Trophoblast cell (in vitro differentiated cells and primary cell): ENCODE results near the gene MSANTD2.
"Not testable (repeated sequence)": the region's sequence is repeated elsewhere in the genome, so short reads cannot be mapped to it uniquely, and the experiment has no call there.

ENCODE experiments used
- DNase-seq, 2 donors: peaks; one replicate each; pipeline ENCODE4 v3.0.0-alpha.2; 2016
- H2AFZ ChIP-seq: 2 replicates; pipeline ENCODE4 v1.6.1; 2013; ENCODE audit warnings: low read length, moderate library complexity, mild to moderate bottlenecking; ENCODE audit not compliant: insufficient read depth, poor library complexity
- H2AK5ac ChIP-seq: 2 replicates; pipeline ENCODE4 v1.6.1; 2013; ENCODE audit warnings: mild to moderate bottlenecking, low read length
- H2BK120ac ChIP-seq: 2 replicates; pipeline ENCODE4 v1.6.1; 2013; ENCODE audit warnings: low read length, mild to moderate bottlenecking, moderate library complexity; ENCODE audit not compliant: insufficient read depth, poor library complexity
- H2BK12ac ChIP-seq: 2 replicates; pipeline ENCODE4 v1.6.1; 2013; ENCODE audit warnings: mild to moderate bottlenecking, low read length, moderate library complexity
- H2BK5ac ChIP-seq: 2 replicates; pipeline ENCODE4 v1.6.1; 2013; ENCODE audit warnings: low read length, low read depth, moderate library complexity, mild to moderate bottlenecking; ENCODE audit not compliant: poor library complexity
- H3K14ac ChIP-seq: 2 replicates; pipeline ENCODE4 v1.6.1; 2013; ENCODE audit warnings: mild to moderate bottlenecking, low read length
- H3K18ac ChIP-seq: 2 replicates; pipeline ENCODE4 v1.6.1; 2013; ENCODE audit warnings: mild to moderate bottlenecking, low read length
- H3K23ac ChIP-seq: 2 replicates; pipeline ENCODE4 v1.6.1; 2013; ENCODE audit warnings: low read length
- H3K27ac ChIP-seq: 2 replicates; pipeline ENCODE4 v1.5.1; 2013; ENCODE audit warnings: low read depth, mild to moderate bottlenecking, inconsistent platforms, low read length, moderate library complexity
- H3K27me3 ChIP-seq: 2 replicates; pipeline ENCODE4 v1.6.1; 2013; ENCODE audit warnings: inconsistent platforms, mild to moderate bottlenecking, low read length, moderate library complexity; ENCODE audit not compliant: insufficient read depth
- H3K36me3 ChIP-seq, 2 experiments: 1 replicate in 1 of 2; 2 replicates in 1 of 2; pipeline ENCODE4 v1.6.1; 2013; ENCODE audit warnings: low read length in 2 of 2, mild to moderate bottlenecking in 2 of 2, moderate library complexity in 1 of 2; ENCODE audit not compliant: insufficient read depth in 2 of 2, control insufficient read depth in 1 of 2
- H3K4ac ChIP-seq: 2 replicates; pipeline ENCODE4 v1.6.1; 2013; ENCODE audit warnings: low read depth, mild to moderate bottlenecking, low read length, moderate library complexity
- H3K4me1 ChIP-seq, 2 experiments: 1 replicate in 1 of 2; 2 replicates in 1 of 2; pipeline ENCODE4 v1.6.1; 2013; ENCODE audit warnings: low read length in 2 of 2, mild to moderate bottlenecking in 2 of 2, moderate library complexity in 1 of 2; ENCODE audit not compliant: insufficient read depth in 2 of 2, control insufficient read depth in 1 of 2
- H3K4me2 ChIP-seq: 2 replicates; pipeline ENCODE4 v1.6.1; 2013; ENCODE audit warnings: inconsistent platforms, mild to moderate bottlenecking, low read length, moderate library complexity
- H3K4me3 ChIP-seq: 2 replicates; pipeline ENCODE4 v1.5.1; 2013; ENCODE audit warnings: mild to moderate bottlenecking, low read depth, low read length, inconsistent platforms
- H3K79me1 ChIP-seq: one replicate; pipeline ENCODE4 v1.6.1; 2013; ENCODE audit warnings: low read length
- H3K79me2 ChIP-seq: 2 replicates; pipeline ENCODE4 v1.6.1; 2013; ENCODE audit warnings: low read length, mild to moderate bottlenecking; ENCODE audit not compliant: control insufficient read depth, insufficient read depth, poor library complexity
- H3K9ac ChIP-seq: 2 replicates; pipeline ENCODE4 v1.6.1; 2013; ENCODE audit warnings: mild to moderate bottlenecking, low read length
- H3K9me3 ChIP-seq: 2 replicates; pipeline ENCODE4 v1.6.1; 2013; ENCODE audit warnings: low read depth, mild to moderate bottlenecking, control low read depth, inconsistent platforms, low read length; ENCODE audit not compliant: insufficient read depth
- H4K12ac ChIP-seq: 2 replicates; pipeline ENCODE4 v1.6.1; 2013; ENCODE audit warnings: low read depth, mild to moderate bottlenecking, low read length, moderate library complexity
- H4K8ac ChIP-seq: 2 replicates; pipeline ENCODE4 v1.6.1; 2013; ENCODE audit warnings: low read depth, mild to moderate bottlenecking, low read length, moderate library complexity
- H4K91ac ChIP-seq: one replicate; pipeline ENCODE4 v1.6.1; 2013; ENCODE audit warnings: low read depth, mild to moderate bottlenecking, low read length, moderate library complexity
- WGBS: extraction: QIAGEN DNeasy Blood & Tissue Kit; methylation state at CpG from one replicate; pipeline ENCODE4 v1.1.7; 2013; ENCODE audit warnings: missing lambda C conversion rate; ENCODE audit not compliant: insufficient read length, insufficient coverage; ENCODE audit errors: extremely low coverage; 5-methylcytosine and 5-hydroxymethylcytosine counted together

Gene MSANTD2

DNA sequence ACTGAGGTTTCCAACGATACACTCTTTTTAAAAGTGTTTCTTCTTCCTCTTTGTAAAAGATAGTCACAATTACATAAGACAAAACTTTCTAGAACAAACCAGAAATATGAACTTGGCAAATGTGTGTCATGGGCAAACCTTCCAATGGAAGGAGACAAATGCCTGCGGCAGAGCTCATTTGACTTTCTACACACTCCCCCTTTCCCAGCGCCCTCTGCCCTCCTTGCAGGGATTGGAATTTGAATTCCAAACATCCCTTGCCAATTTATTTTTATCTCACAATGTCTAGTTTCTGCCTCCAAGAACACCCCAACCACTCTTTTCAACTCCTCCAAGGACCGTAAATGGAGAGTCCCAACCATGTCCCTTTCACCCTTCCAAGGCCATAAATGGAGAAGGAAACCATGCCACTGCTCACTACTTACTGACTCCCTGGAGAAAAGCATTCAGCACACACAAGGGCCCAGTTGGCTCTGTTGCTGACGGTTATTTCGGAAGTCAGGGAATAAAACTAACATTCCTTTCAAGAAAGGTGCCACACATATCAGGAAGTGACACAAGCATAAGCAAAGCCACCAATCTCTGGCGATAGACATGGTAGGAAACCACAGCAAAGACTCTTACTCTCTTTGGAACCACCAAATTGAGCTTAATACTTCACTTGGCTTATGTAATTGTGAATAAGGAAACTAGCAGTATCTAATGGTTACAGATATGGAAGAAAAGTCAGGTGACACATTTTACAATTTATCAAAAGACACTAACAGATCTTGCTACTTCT is 23.2 kb downstream of the MSANTD2 start:
- Histone ChIP-seq H3K14ac (no peak overlapping the region), H3K27me3 (no peaks in the 10 kb centered on the region), H2BK5ac (no peak overlapping the region), H3K9ac (no peak overlapping the region), H3K4me2 (no peak overlapping the region), H3K4ac (no peak overlapping the region), H2AFZ (no peak overlapping the region), H3K79me2 (no peaks in the 10 kb centered on the region), H4K91ac (no peak overlapping the region), H2AK5ac (no peak overlapping the region), H3K23ac (no peak overlapping the region), H3K4me3 (no peak overlapping the region), H3K36me3 (peaks cover 2 to 4% of the 10 kb centered on the region in 2 experiments), H3K27ac (no peak overlapping the region), H4K8ac (no peak overlapping the region), H3K79me1 (no peaks in the 10 kb centered on the region), H3K18ac (no peak overlapping the region), H3K9me3 (no peaks in the 10 kb centered on the region), H3K4me1 (peaks cover 0 to 2% of the 10 kb centered on the region in 2 experiments), H4K12ac (no peak overlapping the region), H2BK120ac (no peak overlapping the region), H2BK12ac (no peak overlapping the region)
- no CpG with 5 or more reads among the region's 7 CpGs for WGBS
- DNase-seq, result peak; percentile 69 to 83

DNA sequence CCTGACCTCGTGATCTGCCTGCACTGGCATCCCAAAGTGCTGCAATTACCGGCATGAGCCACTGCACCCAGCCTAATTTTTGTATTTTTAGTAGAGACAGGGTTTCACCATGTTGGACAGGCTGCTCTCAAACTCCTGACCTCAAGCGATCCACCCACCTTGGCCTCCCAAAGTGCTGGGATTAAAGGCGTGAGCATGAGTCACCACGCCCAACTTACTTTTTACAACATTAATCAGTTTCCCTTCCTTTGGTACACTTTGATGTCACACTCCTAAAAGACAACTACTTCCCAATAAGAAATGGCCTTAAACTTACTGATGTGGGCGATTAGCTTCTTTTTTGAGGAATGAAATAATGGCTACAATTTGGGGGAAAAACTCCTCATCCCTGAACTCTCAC is 29.2 kb downstream of the MSANTD2 start:
- H3K9ac ChIP-seq, result not testable (repeated sequence)
- H3K27ac ChIP-seq, result peak overlapping the region; percentile 80
- WGBS, result no CpG with 5 or more reads among the region's 6 CpGs

DNA sequence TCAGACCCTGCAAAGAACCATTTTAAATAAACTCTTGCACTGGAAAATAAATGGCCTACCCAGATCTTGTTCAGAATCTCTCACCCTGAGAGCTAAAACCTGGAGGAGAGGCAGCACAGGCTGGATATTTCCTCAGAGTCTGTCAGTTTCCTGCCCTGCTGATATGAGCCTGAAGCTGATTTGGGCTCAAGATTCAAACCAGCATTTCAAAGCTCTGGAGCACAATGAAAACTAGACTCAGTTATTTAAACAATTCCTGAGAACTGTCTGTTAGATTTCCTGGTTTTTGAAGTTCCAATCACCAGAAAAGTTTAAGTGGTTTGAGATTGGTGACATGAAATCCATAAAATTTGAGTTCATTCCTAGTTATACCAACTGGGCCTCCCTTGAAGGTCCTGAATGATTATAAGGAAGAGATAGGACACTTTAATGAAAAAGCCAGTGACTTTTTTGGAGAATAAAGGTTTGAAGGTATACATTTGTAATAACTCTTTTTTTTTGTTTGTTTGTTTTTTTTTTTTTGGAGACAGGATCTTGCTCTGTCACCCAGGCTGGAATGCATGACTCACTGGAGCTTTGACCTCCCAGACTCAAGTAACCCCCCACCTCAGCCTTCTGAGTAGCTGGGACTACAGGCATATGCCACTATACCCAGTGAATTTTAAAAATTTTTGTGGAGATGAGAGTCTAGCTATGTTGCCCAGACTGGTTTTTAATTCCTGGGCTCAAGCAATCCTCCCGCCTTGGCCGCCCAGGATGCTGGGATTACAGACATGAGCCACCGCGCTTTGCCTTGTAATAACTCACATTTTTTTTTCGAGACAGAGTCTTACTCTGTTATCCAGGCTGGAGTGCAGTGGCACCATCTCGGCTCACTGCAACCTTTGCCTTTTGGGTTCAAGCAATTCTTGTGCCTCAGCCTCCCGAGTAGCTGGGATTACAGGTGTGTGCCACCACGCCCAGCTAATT is 30.1 kb downstream of the MSANTD2 start:
- H4K91ac ChIP-seq, result peak overlapping the region; percentile 45
- no peak overlapping the region for H3K14ac ChIP-seq
- no peak overlapping the region for H2BK120ac ChIP-seq
- H2BK5ac ChIP-seq, result peak overlapping the region; percentile 52
- no peak overlapping the region for H3K9ac ChIP-seq
- H2BK12ac ChIP-seq, result no peak overlapping the region
- peaks cover 6 to 8% of the 10 kb centered on the region in 2 experiments for H3K4me1 ChIP-seq
- no peak overlapping the region for H3K4me3 ChIP-seq
- H3K27me3 ChIP-seq, result no peaks in the 10 kb centered on the region
- no peak overlapping the region for H4K12ac ChIP-seq
- H2AFZ ChIP-seq, result no peak overlapping the region
- peaks cover 7% of the 10 kb centered on the region for H3K79me1 ChIP-seq
- peak overlapping the region; percentile 6 for H3K4me2 ChIP-seq
- no peaks in the 10 kb centered on the region for H3K79me2 ChIP-seq
- H3K27ac ChIP-seq, result peak overlapping the region; percentile 90
- H3K18ac ChIP-seq, result no peak overlapping the region
- H2AK5ac ChIP-seq, result no peak overlapping the region
- peak; percentile 92 to 97 for DNase-seq
- H3K36me3 ChIP-seq, result peaks cover 1 to 8% of the 10 kb centered on the region in 2 experiments
- H3K23ac ChIP-seq, result no peak overlapping the region
- no peak overlapping the region for H4K8ac ChIP-seq
- no CpG with 5 or more reads among the region's 8 CpGs for WGBS
- H3K4ac ChIP-seq, result no peak overlapping the region
- no peaks in the 10 kb centered on the region for H3K9me3 ChIP-seq

More for the DNA sequence above, 29.2 kb downstream of the MSANTD2 start:
- not testable (repeated sequence) for H2AK5ac ChIP-seq, H3K4me1 ChIP-seq, H4K12ac ChIP-seq, H3K79me2 ChIP-seq, H3K79me1 ChIP-seq, H3K4ac ChIP-seq, H3K9me3 ChIP-seq, H2BK120ac ChIP-seq, H3K23ac ChIP-seq, H2AFZ ChIP-seq, H3K27me3 ChIP-seq, H3K14ac ChIP-seq, H4K8ac ChIP-seq, H3K4me3 ChIP-seq, H3K18ac ChIP-seq, H3K4me2 ChIP-seq, H3K36me3 ChIP-seq
- Histone ChIP-seq H2BK12ac (peak overlapping the region; percentile 58), H4K91ac (peak overlapping the region; percentile 45), H2BK5ac (peak overlapping the region; percentile 11)
- peak in 1 of 2 donors; percentile 55 for DNase-seq

DNA sequence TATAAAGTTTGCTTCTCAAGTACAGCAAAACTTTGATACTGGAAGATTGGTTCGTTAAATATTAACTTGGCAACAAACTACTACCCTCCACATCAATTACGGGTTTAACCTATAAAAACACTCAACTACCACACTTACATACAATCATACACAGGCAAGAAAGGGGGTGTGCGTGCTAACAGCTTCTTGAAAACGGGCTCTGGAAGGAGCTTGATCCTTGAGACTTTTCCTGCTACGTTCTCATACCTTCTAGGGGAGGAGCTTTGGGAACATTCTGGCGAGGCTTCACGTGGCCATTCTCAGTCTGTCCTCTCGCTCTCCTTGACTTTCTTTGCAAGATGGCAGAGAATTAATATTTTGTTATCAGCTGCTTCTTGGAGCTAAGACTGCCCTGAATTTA is 31.3 kb downstream of the MSANTD2 start:
- peak overlapping the region; percentile 97 for H2BK120ac ChIP-seq
- H2BK12ac ChIP-seq, result peak overlapping the region; percentile 98
- H4K8ac ChIP-seq, result peak overlapping the region; percentile 70
- no peak overlapping the region for H3K4me3 ChIP-seq
- no peak overlapping the region for H3K9ac ChIP-seq
- no peak overlapping the region for H4K12ac ChIP-seq
- H3K79me1 ChIP-seq, result peaks cover 7% of the 10 kb centered on the region
- peak overlapping the region; percentile 92 for H3K14ac ChIP-seq
- peak overlapping the region; percentile 90 for H3K18ac ChIP-seq
- peak overlapping the region; percentile 93 for H2BK5ac ChIP-seq
- no peaks in the 10 kb centered on the region for H3K27me3 ChIP-seq
- peak in 1 of 2 donors; percentile 32 for DNase-seq
- H3K79me2 ChIP-seq, result no peaks in the 10 kb centered on the region
- H2AK5ac ChIP-seq, result peak overlapping the region; percentile 99
- H2AFZ ChIP-seq, result no peak overlapping the region
- H3K27ac ChIP-seq, result peak overlapping the region; percentile 90
- H3K9me3 ChIP-seq, result no peaks in the 10 kb centered on the region
- no peak overlapping the region for H3K23ac ChIP-seq
- peak overlapping the region; percentile 76 for H3K4ac ChIP-seq
- peak overlapping the region; percentile 96 for H4K91ac ChIP-seq
- H3K36me3 ChIP-seq, result peaks cover 1 to 6% of the 10 kb centered on the region in 2 experiments
- peaks cover 6 to 8% of the 10 kb centered on the region in 2 experiments for H3K4me1 ChIP-seq
- H3K4me2 ChIP-seq, result no peak overlapping the region
- no CpG with 5 or more reads among the region's 8 CpGs for WGBS
